Astrocyte (in vitro differentiated cells and primary cell): ENCODE measurements around the gene SCYL1. TPM values are rescaled to one million over a fixed set of nuclear protein-coding genes. Genes with fewer than 3 reads are reported as not detected.
A peak's percentile ranks its signal among the peaks of the same experiment; 100 is the strongest.

Experiments
- DNase-seq: peaks from one replicate; pipeline ENCODE4 v3.0.0-alpha.2; 2010; ENCODE audit warnings: low read depth
- FAIRE-seq: peaks from 2 replicates; lab custom pipeline; 2011; peaks lifted over from hg19 to GRCh38; lab: Jason Lieb, UNC
- H2AFZ ChIP-seq: 2 replicates; pipeline ENCODE4 v1.6.0; 2012; ENCODE audit warnings: low read depth, low read length, inconsistent platforms
- H3K27ac ChIP-seq: 2 replicates; pipeline ENCODE4 v1.5.1; 2011; ENCODE audit warnings: low read depth, low read length, inconsistent platforms
- H3K27me3 ChIP-seq: 2 replicates; pipeline ENCODE4 v1.6.0; 2011; ENCODE audit warnings: low read length, inconsistent platforms; ENCODE audit not compliant: insufficient read depth
- H3K36me3 ChIP-seq: 2 replicates; pipeline ENCODE4 v1.5.1; 2011; ENCODE audit warnings: low read length, inconsistent platforms; ENCODE audit not compliant: insufficient read depth
- H3K4me1 ChIP-seq: 2 replicates; pipeline ENCODE4 v1.5.1; 2011; ENCODE audit warnings: low read length, inconsistent platforms; ENCODE audit not compliant: insufficient read depth
- H3K4me2 ChIP-seq: 2 replicates; pipeline ENCODE4 v1.6.0; 2012; ENCODE audit warnings: low read length, inconsistent platforms
- H3K4me3 ChIP-seq: 2 replicates; pipeline ENCODE4 v1.5.1; 2011; ENCODE audit warnings: low read depth, mild to moderate bottlenecking, low read length, inconsistent platforms; ENCODE audit not compliant: insufficient read depth
- H3K79me2 ChIP-seq: 2 replicates; pipeline ENCODE4 v1.6.0; 2012; ENCODE audit warnings: mild to moderate bottlenecking, low read length, inconsistent platforms; ENCODE audit not compliant: insufficient read depth
- H3K9ac ChIP-seq: 2 replicates; pipeline ENCODE4 v1.6.0; 2012; ENCODE audit warnings: mild to moderate bottlenecking, low read length, inconsistent platforms
- H3K9me3 ChIP-seq: 2 replicates; pipeline ENCODE4 v1.5.1; 2012; ENCODE audit warnings: low read depth, mild to moderate bottlenecking, low read length, inconsistent platforms; ENCODE audit not compliant: insufficient read depth
- H4K20me1 ChIP-seq: 2 replicates; pipeline ENCODE4 v1.6.0; 2012; ENCODE audit warnings: low read length, inconsistent platforms; ENCODE audit not compliant: insufficient read depth
- H3K27ac Mint-ChIP-seq: one replicate; pipeline ENCODE4 v1.8.0; 2021; ENCODE audit warnings: mild to moderate bottlenecking, mixed read lengths; ENCODE audit not compliant: unreplicated experiment
- H3K27me3 Mint-ChIP-seq: one replicate; pipeline ENCODE4 v1.8.0; 2021; ENCODE audit warnings: low read depth, mixed read lengths; ENCODE audit not compliant: unreplicated experiment
- H3K36me3 Mint-ChIP-seq: one replicate; pipeline ENCODE4 v1.8.0; 2021; ENCODE audit warnings: low read depth, mixed read lengths; ENCODE audit not compliant: unreplicated experiment
- H3K4me1 Mint-ChIP-seq: one replicate; pipeline ENCODE4 v1.8.0; 2021; ENCODE audit warnings: low read depth, mixed read lengths; ENCODE audit not compliant: unreplicated experiment
- H3K4me3 Mint-ChIP-seq: one replicate; pipeline ENCODE4 v1.8.0; 2021; ENCODE audit warnings: mild to moderate bottlenecking, moderate library complexity, mixed read lengths; ENCODE audit not compliant: unreplicated experiment
- H3K9me3 Mint-ChIP-seq: one replicate; pipeline ENCODE4 v1.8.0; 2021; ENCODE audit warnings: mild to moderate bottlenecking, mixed read lengths; ENCODE audit not compliant: unreplicated experiment
- CTCF ChIP-seq: IDR thresholded peaks from 2 replicates; pipeline ENCODE4 v1.5.1; 2011; ENCODE audit warnings: low read depth, mild to moderate bottlenecking, inconsistent platforms, low read length, moderate library complexity; ENCODE audit not compliant: insufficient read depth
- EZH2 ChIP-seq: IDR thresholded peaks from 2 replicates; pipeline ENCODE4 v1.6.1; 2012; ENCODE audit warnings: mild to moderate bottlenecking, low read length, inconsistent platforms; ENCODE audit not compliant: insufficient read depth
- total RNA-seq: library from RNA; stranded (reverse); gene quantifications from 2 replicates; pipeline ENCODE4 v1.2.1, GENCODE V29; 2021

Gene SCYL1
- total RNA-seq, 1 donor from 2014 or later = 106 TPM

DNA sequence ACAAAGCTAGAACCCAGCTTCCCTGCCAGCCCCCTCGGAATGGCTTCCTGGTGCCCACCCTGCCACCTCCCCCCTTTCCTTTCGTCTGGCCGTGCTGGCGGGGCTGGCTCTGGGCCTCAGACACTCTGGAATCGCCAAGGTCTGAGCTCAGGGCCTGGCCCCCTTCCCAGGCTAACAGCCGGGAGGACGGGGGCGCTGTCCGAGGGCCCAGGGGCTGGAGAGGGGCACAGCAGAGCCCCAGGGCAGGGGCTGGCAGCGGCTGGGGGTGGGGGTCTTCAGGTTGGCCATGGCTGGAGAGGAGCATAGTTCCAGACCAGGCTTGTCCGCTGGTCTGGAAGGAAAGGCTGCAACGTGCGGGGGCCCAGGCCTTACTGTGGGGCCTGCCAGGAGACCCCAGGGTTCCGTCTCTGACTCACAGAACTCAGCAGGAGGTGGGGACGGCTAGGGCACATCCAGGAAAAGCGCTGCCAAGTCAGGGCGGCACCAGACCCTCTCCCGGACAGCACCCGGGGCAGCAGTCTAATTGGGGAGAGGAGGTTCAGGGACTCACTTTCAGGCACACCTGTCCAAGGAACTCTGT is 34.1 kb downstream of the SCYL1 start:
- H3K4me3 Mint-ChIP-seq = peak overlapping the region; percentile 66
- H3K9me3 ChIP-seq = no peaks in the 10 kb centered on the region
- H3K4me1 ChIP-seq = peaks cover 64% of the 10 kb centered on the region
- no peak for FAIRE-seq
- H3K9me3 Mint-ChIP-seq = no peaks in the 10 kb centered on the region
- peak overlapping the region; percentile 92 for H3K27ac ChIP-seq
- H3K4me1 Mint-ChIP-seq = peaks cover 30% of the 10 kb centered on the region
- TF ChIP-seq EZH2 (no peak), CTCF (no peak)
- no peaks in the 10 kb centered on the region for H3K36me3 ChIP-seq
- H3K4me2 ChIP-seq = peak overlapping the region; percentile 94
- H3K27me3 ChIP-seq = no peaks in the 10 kb centered on the region
- H3K79me2 ChIP-seq = peaks cover 34% of the 10 kb centered on the region
- peak overlapping the region; percentile 53 for H3K27ac Mint-ChIP-seq
- peaks cover 2% of the 10 kb centered on the region for H3K36me3 Mint-ChIP-seq
- H2AFZ ChIP-seq = no peak overlapping the region
- DNase-seq = peak; percentile 50
- peaks cover 9% of the 10 kb centered on the region for H3K27me3 Mint-ChIP-seq
- H3K4me3 ChIP-seq = no peak overlapping the region
- peak overlapping the region; percentile 84 for H3K9ac ChIP-seq
- H4K20me1 ChIP-seq = peaks cover 21% of the 10 kb centered on the region

DNA sequence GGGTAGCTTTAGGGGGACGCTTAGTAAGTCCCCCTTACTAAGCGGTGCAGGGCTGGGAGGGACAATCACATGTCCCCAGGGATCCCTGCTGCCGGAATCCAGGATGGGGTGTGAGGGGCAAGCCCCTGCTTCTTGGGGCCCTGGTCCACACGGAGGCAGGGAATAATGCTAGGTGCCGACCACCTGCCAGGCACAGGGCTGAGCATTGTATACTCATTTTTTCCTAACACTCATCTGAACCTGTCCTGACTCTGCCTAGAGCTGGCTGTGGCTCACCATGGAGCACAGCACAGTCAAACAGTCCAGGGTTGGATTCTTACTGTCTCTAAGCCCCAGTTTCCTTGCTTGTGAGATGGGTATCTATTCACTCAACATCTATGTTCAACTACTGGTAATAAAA is 34.7 kb downstream of the SCYL1 start:
- peaks cover 58% of the 10 kb centered on the region for H3K4me1 ChIP-seq
- H3K4me2 ChIP-seq = peak overlapping the region; percentile 94
- H3K9me3 Mint-ChIP-seq = no peaks in the 10 kb centered on the region
- FAIRE-seq (no peak), DNase-seq (no peak)
- no peaks in the 10 kb centered on the region for H3K36me3 ChIP-seq
- no peak overlapping the region for H3K4me3 Mint-ChIP-seq
- peaks cover 30% of the 10 kb centered on the region for H3K4me1 Mint-ChIP-seq
- H3K4me3 ChIP-seq = no peak overlapping the region
- H2AFZ ChIP-seq = no peak overlapping the region
- H3K9me3 ChIP-seq = no peaks in the 10 kb centered on the region
- H3K27me3 ChIP-seq = no peaks in the 10 kb centered on the region
- peaks cover 2% of the 10 kb centered on the region for H3K36me3 Mint-ChIP-seq
- peaks cover 16% of the 10 kb centered on the region for H4K20me1 ChIP-seq
- no peak overlapping the region for H3K27ac Mint-ChIP-seq
- H3K79me2 ChIP-seq = peaks cover 29% of the 10 kb centered on the region
- H3K27ac ChIP-seq = peak overlapping the region; percentile 92
- H3K27me3 Mint-ChIP-seq = peaks cover 8% of the 10 kb centered on the region
- TF ChIP-seq EZH2 (no peak), CTCF (no peak)
- peak overlapping the region; percentile 84 for H3K9ac ChIP-seq

DNA sequence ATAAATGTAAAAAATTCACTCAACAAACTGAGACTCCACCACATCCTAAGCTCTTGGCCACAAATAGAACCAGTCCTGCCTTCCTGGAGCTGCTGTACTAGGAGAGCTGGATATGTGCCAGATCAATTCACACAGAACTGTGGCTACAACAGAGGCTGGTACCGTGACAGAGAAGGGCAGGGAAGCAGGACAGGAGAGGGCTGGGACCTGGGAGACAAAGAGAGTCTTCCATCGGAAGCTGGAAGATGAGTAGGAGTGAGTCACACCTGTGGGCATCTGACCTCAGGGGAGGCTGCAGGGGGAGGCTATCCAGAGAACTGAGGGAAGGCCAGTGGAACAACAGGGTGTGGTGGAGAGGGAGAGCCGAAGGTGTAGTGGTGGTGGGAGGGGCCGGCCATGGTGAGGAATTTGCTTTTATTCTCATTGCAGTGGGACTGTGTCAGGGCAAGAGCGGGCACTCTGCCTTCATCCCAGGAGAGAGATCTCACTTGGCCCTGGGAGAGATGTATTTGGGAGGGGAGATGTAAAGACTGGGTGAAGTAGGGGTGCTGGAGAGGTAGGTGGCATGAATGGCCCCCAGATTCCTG is 35.2 kb downstream of the SCYL1 start:
- Histone ChIP-seq H4K20me1 (peaks cover 11% of the 10 kb centered on the region), H3K9me3 (no peaks in the 10 kb centered on the region), H3K4me3 (no peak overlapping the region), H3K27ac (peak overlapping the region; percentile 92), H2AFZ (no peak overlapping the region), H3K4me1 (peaks cover 53% of the 10 kb centered on the region), H3K79me2 (peaks cover 24% of the 10 kb centered on the region), H3K36me3 (no peaks in the 10 kb centered on the region), H3K9ac (peak overlapping the region; percentile 55), H3K27me3 (no peaks in the 10 kb centered on the region), H3K4me2 (peak overlapping the region; percentile 94)
- Mint-ChIP-seq H3K9me3 (no peaks in the 10 kb centered on the region), H3K36me3 (peaks cover 2% of the 10 kb centered on the region), H3K4me1 (peaks cover 28% of the 10 kb centered on the region), H3K27ac (peak overlapping the region; percentile 56), H3K4me3 (peak overlapping the region; percentile 58), H3K27me3 (peaks cover 3% of the 10 kb centered on the region)
- no peak for FAIRE-seq
- DNase-seq = peak; percentile 55
- no peak for TF ChIP-seq CTCF
- no peak for TF ChIP-seq EZH2
